AG04449 (cell line): ENCODE data around the gene PALMD.

Source experiments
- CTCF ChIA-PET: fragments of 350-600 bp; formaldehyde crosslinking; extraction: SDS; loops from one replicate; lab custom pipeline; 2021; ENCODE audit warnings: antibody characterized with exemption; lab: Yijun Ruan, JAX
- POLR2A ChIA-PET: fragments of 400-600, 350-600 bp; formaldehyde crosslinking; extraction: SDS; loops from one replicate; lab custom pipeline; 2020; ENCODE audit warnings: antibody characterized with exemption, inconsistent platforms; lab: Yijun Ruan, JAX
- DNase-seq: peaks from one replicate; pipeline ENCODE4 v3.0.0-alpha.2; 2010; ENCODE audit warnings: low read depth, low spot score
- H3K4me3 ChIP-seq: 2 replicates; pipeline ENCODE4 v1.5.1; 2011; ENCODE audit warnings: low read depth, mild to moderate bottlenecking, control low read depth, low read length
- TF ChIP-seq, protein P1 (sequence below): IDR thresholded peaks from one replicate; pipeline ENCODE4 v1.5.1; 2011; ENCODE audit warnings: mild to moderate bottlenecking, moderate library complexity, low read length, control low read depth, inconsistent platforms; ENCODE audit not compliant: insufficient read depth; ENCODE audit errors: missing control alignments

Gene PALMD

DNA sequence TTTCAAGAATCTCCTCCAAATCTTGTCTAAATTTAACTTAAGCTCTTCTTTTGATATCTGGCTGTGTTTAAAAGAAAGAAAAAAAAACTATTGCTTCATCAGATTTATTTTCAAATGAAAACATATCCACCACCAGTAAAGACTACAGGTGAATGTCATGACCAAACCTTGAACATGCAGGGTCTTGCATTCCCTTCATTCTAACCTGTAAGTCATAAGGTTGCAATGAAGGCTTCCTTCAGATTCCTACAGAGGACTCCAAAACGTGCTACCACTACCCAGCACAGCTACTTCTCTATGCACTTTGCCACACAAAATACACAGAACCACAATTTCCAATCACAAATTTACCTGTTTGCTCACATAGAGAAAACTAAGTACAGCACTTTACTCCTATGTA, 94.2 kb downstream of the PALMD start:
- ChIA-PET CTCF (interaction anchor here (1.2 to 3.3 kb wide), 4 partner anchors 11 to 946 kb away, joined by 3 to 15 read pairs (median 12); no protein-coding TSS in a partner anchor), POLR2A (no interaction called here)
- TF ChIP-seq, protein P1, sequence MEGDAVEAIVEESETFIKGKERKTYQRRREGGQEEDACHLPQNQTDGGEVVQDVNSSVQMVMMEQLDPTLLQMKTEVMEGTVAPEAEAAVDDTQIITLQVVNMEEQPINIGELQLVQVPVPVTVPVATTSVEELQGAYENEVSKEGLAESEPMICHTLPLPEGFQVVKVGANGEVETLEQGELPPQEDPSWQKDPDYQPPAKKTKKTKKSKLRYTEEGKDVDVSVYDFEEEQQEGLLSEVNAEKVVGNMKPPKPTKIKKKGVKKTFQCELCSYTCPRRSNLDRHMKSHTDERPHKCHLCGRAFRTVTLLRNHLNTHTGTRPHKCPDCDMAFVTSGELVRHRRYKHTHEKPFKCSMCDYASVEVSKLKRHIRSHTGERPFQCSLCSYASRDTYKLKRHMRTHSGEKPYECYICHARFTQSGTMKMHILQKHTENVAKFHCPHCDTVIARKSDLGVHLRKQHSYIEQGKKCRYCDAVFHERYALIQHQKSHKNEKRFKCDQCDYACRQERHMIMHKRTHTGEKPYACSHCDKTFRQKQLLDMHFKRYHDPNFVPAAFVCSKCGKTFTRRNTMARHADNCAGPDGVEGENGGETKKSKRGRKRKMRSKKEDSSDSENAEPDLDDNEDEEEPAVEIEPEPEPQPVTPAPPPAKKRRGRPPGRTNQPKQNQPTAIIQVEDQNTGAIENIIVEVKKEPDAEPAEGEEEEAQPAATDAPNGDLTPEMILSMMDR, result no peak
- no peak overlapping the region for H3K4me3 ChIP-seq
- no peak for DNase-seq
